HepG2 (cell line): ENCODE measurements around the gene SEMA3F. TPM values are rescaled to one million over a fixed set of nuclear protein-coding genes. Genes with fewer than 3 reads are reported as not detected.

Source experiments
- CSRNP1 ChIP-seq: sonication (generic); formaldehyde crosslinking; IDR thresholded peaks from 2 replicates; pipeline ENCODE4 v1.8.1; 2023; ENCODE audit warnings: mild to moderate bottlenecking, missing genetic modification reagents
- DNMT1 ChIP-seq: sonication (generic); formaldehyde crosslinking; IDR thresholded peaks from 2 replicates; pipeline ENCODE4 v1.5.1; 2020; ENCODE audit warnings: mild to moderate bottlenecking, missing genetic modification reagents
- DPF2 ChIP-seq: sonication (generic); formaldehyde crosslinking; IDR thresholded peaks from 2 replicates; pipeline ENCODE4 v1.4.0; 2020; ENCODE audit warnings: mild to moderate bottlenecking, low read depth, missing genetic modification reagents, borderline replicate concordance
- MIER3 ChIP-seq: IDR thresholded peaks from 2 replicates; pipeline ENCODE4 v1.6.1; 2016; ENCODE audit warnings: missing compliant biosample characterization, borderline replicate concordance
- NCOR1 ChIP-seq: fragments of 200-600 bp; sonication (generic); IDR thresholded peaks from 2 replicates; pipeline ENCODE4 v1.7.0; 2017; ENCODE audit warnings: antibody characterized with exemption, low read length, borderline replicate concordance
- PBX2 ChIP-seq: IDR thresholded peaks from 2 replicates; pipeline ENCODE4 v1.6.1; 2016; ENCODE audit warnings: control low read depth
- POGK ChIP-seq: sonication (generic); formaldehyde crosslinking; conservative IDR thresholded peaks from 2 replicates; pipeline ENCODE4 v1.8.0; 2022; ENCODE audit warnings: mild to moderate bottlenecking, moderate library complexity, missing genetic modification reagents
- RBM39 ChIP-seq: fragments of 200-400 bp; formaldehyde crosslinking; IDR thresholded peaks from one replicate; pipeline ENCODE4 v1.6.1; 2018; ENCODE audit warnings: antibody characterized with exemption, mild to moderate bottlenecking, low read depth, low read length; ENCODE audit not compliant: poor library complexity, severe bottlenecking
- THAP9 ChIP-seq: sonication (generic); formaldehyde crosslinking; IDR thresholded peaks from 2 replicates; pipeline ENCODE4; 2020; ENCODE audit warnings: missing genetic modification reagents, mild to moderate bottlenecking, borderline replicate concordance
- ZNF230 ChIP-seq: sonication (generic); formaldehyde crosslinking; IDR thresholded peaks from 2 replicates; pipeline ENCODE4 v1.4.0; 2020; ENCODE audit warnings: mild to moderate bottlenecking, missing genetic modification reagents
- ZNF891 ChIP-seq: sonication (generic); formaldehyde crosslinking; IDR thresholded peaks from 2 replicates; pipeline ENCODE4 v1.5.0; 2020; ENCODE audit warnings: mild to moderate bottlenecking, missing genetic modification reagents
- polyA plus RNA-seq, 8 experiments: library from polyadenylated mRNA; depleted of rRNA in 3 of 8; stranded (reverse) in 7 of 8; unstranded in 1 of 8; fragments of >200 nt; fragmentation: Illumina TruSeq in 4 of 8; extraction: Trizol in 4 of 8; gene quantifications; 2 replicates each; pipeline versions ENCODE4 v1.2.1 to v1.2.3, GENCODE V29; 2011 to 2016; ENCODE audit warnings: low read depth in 4 of 8, missing spikeins in 1 of 8, mixed read lengths in 1 of 8; ENCODE audit not compliant: insufficient read depth in 1 of 8
- total RNA-seq, 5 experiments: library from RNA; depleted of rRNA; stranded (reverse); fragments of >200 nt; fragmentation: Illumina TruSeq; extraction: Trizol; gene quantifications; 2 replicates each; pipeline ENCODE4 v1.2.3, GENCODE V29; 2016; ENCODE audit warnings: low read depth in 1 of 5
- TF ChIP-seq, protein P1 (sequence below): IDR thresholded peaks from 2 replicates; pipeline ENCODE4 v1.6.1; 2016; ENCODE audit warnings: missing compliant biosample characterization, missing genetic modification reagents, borderline replicate concordance
- TF ChIP-seq, protein P2 (sequence below): sonication (generic); formaldehyde crosslinking; IDR thresholded peaks from 2 replicates; pipeline ENCODE4 v1.5.1; 2020; ENCODE audit warnings: mild to moderate bottlenecking, missing genetic modification reagents, moderate library complexity

Gene SEMA3F
- total and polyA plus RNA-seq, 2 of the 13 experiments (the other 11 are each of a cell fraction or from before 2014, with no cell fraction given): 7.6 to 17.2 TPM

DNA sequence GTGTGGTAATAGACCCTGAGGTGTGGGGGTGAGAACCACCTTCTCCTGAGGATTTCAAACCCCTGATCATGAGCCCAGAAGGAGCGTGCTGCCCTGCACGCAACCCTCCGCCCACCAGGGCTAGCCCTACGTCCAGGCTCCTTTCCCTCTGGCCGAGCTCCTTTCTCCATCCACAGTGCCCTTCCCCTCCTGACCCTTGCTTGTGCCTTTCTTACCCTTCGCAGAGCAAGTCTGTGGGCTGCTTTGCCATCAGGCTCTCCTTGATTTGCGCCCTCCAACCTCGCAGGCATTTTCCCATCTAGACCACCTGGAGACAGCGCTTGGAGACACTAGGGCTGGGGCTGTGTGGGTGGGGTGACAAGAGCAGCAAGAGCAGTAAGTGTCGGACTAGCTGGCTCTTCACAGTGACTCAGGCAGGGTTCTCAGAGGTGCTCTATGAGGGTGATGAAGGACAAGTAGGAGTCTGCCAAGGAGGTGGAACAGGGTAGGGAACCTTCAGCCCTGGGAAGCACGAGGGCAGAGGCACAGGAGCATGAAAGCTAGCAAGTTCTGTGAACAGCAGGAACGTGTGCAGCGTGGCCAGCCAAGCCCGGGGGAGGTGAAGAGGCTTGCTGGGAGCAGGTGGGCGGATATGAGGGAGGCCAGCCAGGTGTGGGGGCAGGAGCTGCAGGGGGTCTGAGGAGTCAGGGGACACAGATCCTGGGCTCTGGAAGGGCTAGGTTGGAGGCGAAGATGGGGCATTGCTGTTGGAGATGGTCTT lies 47.4 kb downstream of the SEMA3F start (continued):
- TF ChIP-seq, protein P1, sequence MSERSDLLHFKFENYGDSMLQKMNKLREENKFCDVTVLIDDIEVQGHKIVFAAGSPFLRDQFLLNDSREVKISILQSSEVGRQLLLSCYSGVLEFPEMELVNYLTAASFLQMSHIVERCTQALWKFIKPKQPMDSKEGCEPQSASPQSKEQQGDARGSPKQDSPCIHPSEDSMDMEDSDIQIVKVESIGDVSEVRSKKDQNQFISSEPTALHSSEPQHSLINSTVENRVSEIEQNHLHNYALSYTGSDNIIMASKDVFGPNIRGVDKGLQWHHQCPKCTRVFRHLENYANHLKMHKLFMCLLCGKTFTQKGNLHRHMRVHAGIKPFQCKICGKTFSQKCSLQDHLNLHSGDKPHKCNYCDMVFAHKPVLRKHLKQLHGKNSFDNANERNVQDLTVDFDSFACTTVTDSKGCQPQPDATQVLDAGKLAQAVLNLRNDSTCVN (CRISPR knock-in tag): 0 out of 2 replicates have a peak, but pooled peaks have one; percentile 4
- TF ChIP-seq CSRNP1: 0 out of 2 replicates have a peak, but pooled peaks have one; percentile 26
- TF ChIP-seq ZNF891 (CRISPR knock-in tag): 0 out of 2 replicates have a peak, but pooled peaks have one; percentile 8
- TF ChIP-seq PBX2 (CRISPR knock-in tag): no peak
- TF ChIP-seq MIER3 (CRISPR knock-in tag): 0 out of 2 replicates have a peak, but pooled peaks have one; percentile 13
- TF ChIP-seq THAP9 (CRISPR knock-in tag): 0 out of 2 replicates have a peak, but pooled peaks have one; percentile 9
- 0 out of 2 replicates have a peak, but pooled peaks have one; percentile 26 for TF ChIP-seq DNMT1 (CRISPR knock-in tag)
- peak; percentile 9 for TF ChIP-seq RBM39
- 0 out of 2 replicates have a peak, but pooled peaks have one; percentile 37 for TF ChIP-seq DPF2 (CRISPR knock-in tag)
- peak; percentile 5; the same call in 1 of the 2 replicates for TF ChIP-seq POGK (CRISPR knock-in tag)
- TF ChIP-seq ZNF230 (CRISPR knock-in tag): 0 out of 2 replicates have a peak, but pooled peaks have one; percentile 34
- TF ChIP-seq, protein P2, sequence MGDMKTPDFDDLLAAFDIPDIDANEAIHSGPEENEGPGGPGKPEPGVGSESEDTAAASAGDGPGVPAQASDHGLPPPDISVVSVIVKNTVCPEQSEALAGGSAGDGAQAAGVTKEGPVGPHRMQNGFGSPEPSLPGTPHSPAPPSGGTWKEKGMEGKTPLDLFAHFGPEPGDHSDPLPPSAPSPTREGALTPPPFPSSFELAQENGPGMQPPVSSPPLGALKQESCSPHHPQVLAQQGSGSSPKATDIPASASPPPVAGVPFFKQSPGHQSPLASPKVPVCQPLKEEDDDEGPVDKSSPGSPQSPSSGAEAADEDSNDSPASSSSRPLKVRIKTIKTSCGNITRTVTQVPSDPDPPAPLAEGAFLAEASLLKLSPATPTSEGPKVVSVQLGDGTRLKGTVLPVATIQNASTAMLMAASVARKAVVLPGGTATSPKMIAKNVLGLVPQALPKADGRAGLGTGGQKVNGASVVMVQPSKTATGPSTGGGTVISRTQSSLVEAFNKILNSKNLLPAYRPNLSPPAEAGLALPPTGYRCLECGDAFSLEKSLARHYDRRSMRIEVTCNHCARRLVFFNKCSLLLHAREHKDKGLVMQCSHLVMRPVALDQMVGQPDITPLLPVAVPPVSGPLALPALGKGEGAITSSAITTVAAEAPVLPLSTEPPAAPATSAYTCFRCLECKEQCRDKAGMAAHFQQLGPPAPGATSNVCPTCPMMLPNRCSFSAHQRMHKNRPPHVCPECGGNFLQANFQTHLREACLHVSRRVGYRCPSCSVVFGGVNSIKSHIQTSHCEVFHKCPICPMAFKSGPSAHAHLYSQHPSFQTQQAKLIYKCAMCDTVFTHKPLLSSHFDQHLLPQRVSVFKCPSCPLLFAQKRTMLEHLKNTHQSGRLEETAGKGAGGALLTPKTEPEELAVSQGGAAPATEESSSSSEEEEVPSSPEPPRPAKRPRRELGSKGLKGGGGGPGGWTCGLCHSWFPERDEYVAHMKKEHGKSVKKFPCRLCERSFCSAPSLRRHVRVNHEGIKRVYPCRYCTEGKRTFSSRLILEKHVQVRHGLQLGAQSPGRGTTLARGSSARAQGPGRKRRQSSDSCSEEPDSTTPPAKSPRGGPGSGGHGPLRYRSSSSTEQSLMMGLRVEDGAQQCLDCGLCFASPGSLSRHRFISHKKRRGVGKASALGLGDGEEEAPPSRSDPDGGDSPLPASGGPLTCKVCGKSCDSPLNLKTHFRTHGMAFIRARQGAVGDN (CRISPR knock-in tag): peak; percentile 3; the same call in 1 of the 2 replicates
- TF ChIP-seq NCOR1: no peak
